A673 (cell line): ENCODE measurements around the gene HPCAL1.

ENCODE experiments used
- EZH2 ChIP-seq: fragments of 200-600 bp; sonication (generic); IDR thresholded peaks from 2 replicates; pipeline ENCODE4 v1.6.1; 2017; ENCODE audit warnings: borderline replicate concordance, low read depth, mild to moderate bottlenecking, mixed read lengths, antibody characterized with exemption, low read length; ENCODE audit not compliant: poor library complexity, severe bottlenecking
- TF ChIP-seq, protein P1 (sequence below): fragments of 300-800, 200-600 bp; sonication (generic); conservative IDR thresholded peaks from 2 replicates; pipeline ENCODE4 v1.5.1; 2017; ENCODE audit warnings: low read depth, mild to moderate bottlenecking, antibody characterized with exemption, low read length, moderate library complexity, mixed read lengths

- TF ChIP-seq, protein P1, sequence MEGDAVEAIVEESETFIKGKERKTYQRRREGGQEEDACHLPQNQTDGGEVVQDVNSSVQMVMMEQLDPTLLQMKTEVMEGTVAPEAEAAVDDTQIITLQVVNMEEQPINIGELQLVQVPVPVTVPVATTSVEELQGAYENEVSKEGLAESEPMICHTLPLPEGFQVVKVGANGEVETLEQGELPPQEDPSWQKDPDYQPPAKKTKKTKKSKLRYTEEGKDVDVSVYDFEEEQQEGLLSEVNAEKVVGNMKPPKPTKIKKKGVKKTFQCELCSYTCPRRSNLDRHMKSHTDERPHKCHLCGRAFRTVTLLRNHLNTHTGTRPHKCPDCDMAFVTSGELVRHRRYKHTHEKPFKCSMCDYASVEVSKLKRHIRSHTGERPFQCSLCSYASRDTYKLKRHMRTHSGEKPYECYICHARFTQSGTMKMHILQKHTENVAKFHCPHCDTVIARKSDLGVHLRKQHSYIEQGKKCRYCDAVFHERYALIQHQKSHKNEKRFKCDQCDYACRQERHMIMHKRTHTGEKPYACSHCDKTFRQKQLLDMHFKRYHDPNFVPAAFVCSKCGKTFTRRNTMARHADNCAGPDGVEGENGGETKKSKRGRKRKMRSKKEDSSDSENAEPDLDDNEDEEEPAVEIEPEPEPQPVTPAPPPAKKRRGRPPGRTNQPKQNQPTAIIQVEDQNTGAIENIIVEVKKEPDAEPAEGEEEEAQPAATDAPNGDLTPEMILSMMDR, result no peak
- TF ChIP-seq EZH2, result no peak
Measured at GRCh38 chr2:10406016-10406415, 103.3 kb downstream of the HPCAL1 start.
